HG03280 (cell line): ENCODE results near the gene RHOT2.

Source experiments
- ATAC-seq: cut with Tn5 transposase; IDR thresholded peaks from one replicate; pipeline ENCODE4 v1.9.1; 2021; ENCODE audit warnings: mild to moderate bottlenecking, moderate library complexity; ENCODE audit not compliant: unreplicated experiment

Gene RHOT2

GRCh38 chr16:647173-647902 lies 20.6 kb upstream of the RHOT2 start:
- no peak for ATAC-seq

- no peak for ATAC-seq
These were observed 19.7 kb upstream of the RHOT2 start for GRCh38 chr16:648071-648780.

GRCh38 chr16:648781-649589 lies 18.9 kb upstream of the RHOT2 start, which contains the start of gene WDR90:
Gene WDR90, plus strand, starts transcription at chr16:649365. Its CDS starts 52 bp downstream, at chr16:649417.
- peak; percentile 84 for ATAC-seq

- ATAC-seq = peak; percentile 16
These were observed 18.3 kb upstream of the RHOT2 start for GRCh38 chr16:649631-650030.

GRCh38 chr16:651844-652243 lies 16.1 kb upstream of the RHOT2 start:
- no peak for ATAC-seq

GRCh38 chr16:652454-653305 lies 15.3 kb upstream of the RHOT2 start:
- ATAC-seq = no peak

- ATAC-seq = no peak
These were observed 13.9 kb upstream of the RHOT2 start for GRCh38 chr16:654034-654433.

GRCh38 chr16:657487-657886 lies 10.4 kb upstream of the RHOT2 start:
- ATAC-seq = no peak

GRCh38 chr16:658679-659571 lies 9.0 kb upstream of the RHOT2 start:
- no peak for ATAC-seq

- ATAC-seq = no peak
These were observed 8.3 kb upstream of the RHOT2 start for GRCh38 chr16:659618-660017.

- ATAC-seq = no peak
These were observed 7.8 kb upstream of the RHOT2 start for GRCh38 chr16:660132-660458.

GRCh38 chr16:660459-661183 lies 7.3 kb upstream of the RHOT2 start:
- ATAC-seq = peak; percentile 56

- no peak for ATAC-seq
These were observed 6.6 kb upstream of the RHOT2 start for GRCh38 chr16:661184-661821.

- no peak for ATAC-seq
These were observed 5.8 kb upstream of the RHOT2 start for GRCh38 chr16:662095-662494.

- ATAC-seq = no peak
These were observed 5.3 kb upstream of the RHOT2 start for GRCh38 chr16:662597-662996.

- ATAC-seq = no peak
These were observed 1.4 kb upstream of the RHOT2 start for GRCh38 chr16:666572-666971.

GRCh38 chr16:667113-667779 lies 686 bp upstream of the RHOT2 start:
- ATAC-seq = no peak

- peak; percentile 6 for ATAC-seq
These were observed 713 bp downstream of the RHOT2 start for GRCh38 chr16:668519-669171.
